ENCODE data around the gene SMAD9. TPM values are rescaled to one million over a fixed set of nuclear protein-coding genes. Genes with fewer than 3 reads are reported as not detected.

Gene SMAD9
- total and polyA plus RNA-seq, 4 donors: 2.5 to 35.0 (median 6.2) TPM

- no peaks in the 10 kb centered on the region for H3K27me3 ChIP-seq (ENCODE audit: control insufficient read depth in 3 of 3, insufficient read depth in 3 of 3, low read length in 2 of 3)
- no peaks in the 10 kb centered on the region for H3K4me1 ChIP-seq (ENCODE audit: control insufficient read depth in 5 of 5, insufficient read depth in 5 of 5, low read length in 5 of 5)
- H3K36me3 ChIP-seq (ENCODE audit: control insufficient read depth in 4 of 4, insufficient read depth in 4 of 4, low read length in 4 of 4): peaks cover 0 to 8% (median under 1%) of the 10 kb centered on the region in 4 donors
- no peak overlapping the region for H3K27ac ChIP-seq (ENCODE audit: low read depth in 1 of 2, low read length in 1 of 2)
- 47 to 57% methylated on average over 3 of the region's 3 CpGs for WGBS, 2 donors
- no peak overlapping the region for H3K9ac ChIP-seq (ENCODE audit: insufficient read depth in 1 of 2, low read length in 2 of 2)
- no peak overlapping the region for H3K4me3 ChIP-seq
- no peaks in the 10 kb centered on the region for H3K9me3 ChIP-seq (ENCODE audit: control insufficient read depth in 4 of 4, insufficient read depth in 3 of 4, low read length in 3 of 4)
- TF ChIP-seq CTCF (IDR thresholded peaks at IDR 0.05; ENCODE audit: control extremely low read depth, extremely low read depth): no peak
- ATAC-seq (ENCODE audit: insufficient read depth, low FRiP score) (no peak), DNase-seq (no peak)
These were observed 25.0 kb upstream of the SMAD9 start for GRCh38 chr13:36945078-36945477.

GRCh38 chr13:36925603-36926002 is 5.6 kb upstream of the SMAD9 start:
- DNase-seq (no peak), ATAC-seq (ENCODE audit: insufficient read depth, low FRiP score) (no peak)
- no peak for TF ChIP-seq CTCF (IDR thresholded peaks at IDR 0.05; ENCODE audit: control extremely low read depth, extremely low read depth)
- Histone ChIP-seq H3K36me3 (ENCODE audit: control insufficient read depth in 4 of 4, insufficient read depth in 4 of 4, low read length in 4 of 4) (no peaks in the 10 kb centered on the region), H3K4me3 (no peak overlapping the region), H3K27me3 (ENCODE audit: control insufficient read depth in 3 of 3, insufficient read depth in 3 of 3, low read length in 2 of 3) (no peaks in the 10 kb centered on the region), H3K9me3 (ENCODE audit: control insufficient read depth in 4 of 4, insufficient read depth in 3 of 4, low read length in 3 of 4) (no peaks in the 10 kb centered on the region), H3K9ac (ENCODE audit: insufficient read depth in 1 of 2, low read length in 2 of 2) (no peak overlapping the region), H3K27ac (ENCODE audit: low read depth in 1 of 2, low read length in 1 of 2) (no peak overlapping the region), H3K4me1 (ENCODE audit: control insufficient read depth in 5 of 5, insufficient read depth in 5 of 5, low read length in 5 of 5) (peaks cover 0 to 12% (median 0%) of the 10 kb centered on the region in 5 donors)
- WGBS, 2 donors: 70 to 75% methylated on average over 7 of the region's 7 CpGs

GRCh38 chr13:36924001-36924400 is 4.0 kb upstream of the SMAD9 start:
- peaks cover 0 to 15% (median 0%) of the 10 kb centered on the region in 5 donors for H3K4me1 ChIP-seq (ENCODE audit: control insufficient read depth in 5 of 5, insufficient read depth in 5 of 5, low read length in 5 of 5)
- no peak for TF ChIP-seq CTCF (IDR thresholded peaks at IDR 0.05; ENCODE audit: control extremely low read depth, extremely low read depth)
- ATAC-seq (ENCODE audit: insufficient read depth, low FRiP score) (no peak), DNase-seq (no peak)
- H3K4me3 ChIP-seq: no peak overlapping the region
- H3K36me3 ChIP-seq (ENCODE audit: control insufficient read depth in 4 of 4, insufficient read depth in 4 of 4, low read length in 4 of 4): no peaks in the 10 kb centered on the region
- 75 to 87% methylated on average over 3 of the region's 3 CpGs for WGBS, 2 donors
- no peaks in the 10 kb centered on the region for H3K9me3 ChIP-seq (ENCODE audit: control insufficient read depth in 4 of 4, insufficient read depth in 3 of 4, low read length in 3 of 4)
- no peak overlapping the region for H3K9ac ChIP-seq (ENCODE audit: insufficient read depth in 1 of 2, low read length in 2 of 2)
- no peaks in the 10 kb centered on the region for H3K27me3 ChIP-seq (ENCODE audit: control insufficient read depth in 3 of 3, insufficient read depth in 3 of 3, low read length in 2 of 3)
- H3K27ac ChIP-seq (ENCODE audit: low read depth in 1 of 2, low read length in 1 of 2): no peak overlapping the region

- DNase-seq: peak in 2 of 3 donors; percentile 65 to 73
- Histone ChIP-seq H3K4me3 (no peak overlapping the region), H3K9ac (ENCODE audit: insufficient read depth in 1 of 2, low read length in 2 of 2) (no peak overlapping the region), H3K9me3 (ENCODE audit: control insufficient read depth in 4 of 4, insufficient read depth in 3 of 4, low read length in 3 of 4) (no peaks in the 10 kb centered on the region), H3K27me3 (ENCODE audit: control insufficient read depth in 3 of 3, insufficient read depth in 3 of 3, low read length in 2 of 3) (no peaks in the 10 kb centered on the region), H3K36me3 (ENCODE audit: control insufficient read depth in 4 of 4, insufficient read depth in 4 of 4, low read length in 4 of 4) (no peaks in the 10 kb centered on the region), H3K4me1 (ENCODE audit: control insufficient read depth in 5 of 5, insufficient read depth in 5 of 5, low read length in 5 of 5) (peaks cover 0 to 37% (median 3%) of the 10 kb centered on the region in 5 donors), H3K27ac (ENCODE audit: low read depth in 1 of 2, low read length in 1 of 2) (no peak overlapping the region)
- TF ChIP-seq CTCF (IDR thresholded peaks at IDR 0.05; ENCODE audit: control extremely low read depth, extremely low read depth): no peak
- 82 to 89% methylated on average over 10 of the region's 10 CpGs for WGBS, 2 donors
- ATAC-seq (ENCODE audit: insufficient read depth, low FRiP score): no peak
These were observed 1.7 kb upstream of the SMAD9 start for GRCh38 chr13:36921631-36922301.

Measured in lung (tissue), 12 donors.